Measurements from ENCODE around the gene PKMYT1.

The PKMYT1 gene

GRCh38 chr16:2973605-2974318 lies 6.5 kb downstream of the PKMYT1 start:
- no peak for DNase-seq (ENCODE audit: low read depth)

GRCh38 chr16:2973093-2973492 lies 7.2 kb downstream of the PKMYT1 start:
- DNase-seq (ENCODE audit: low read depth), result no peak

GRCh38 chr16:2971985-2972784 lies 8.1 kb downstream of the PKMYT1 start:
- no peak for DNase-seq (ENCODE audit: low read depth)

GRCh38 chr16:2971134-2971984 lies 8.9 kb downstream of the PKMYT1 start:
- DNase-seq (ENCODE audit: low read depth), result no peak

- DNase-seq (ENCODE audit: low read depth), result no peak
Measured at GRCh38 chr16:2970563-2970962, 9.7 kb downstream of the PKMYT1 start.

- DNase-seq (ENCODE audit: low read depth), result no peak
Measured at GRCh38 chr16:2969545-2970521, 10.4 kb downstream of the PKMYT1 start.

GRCh38 chr16:2968738-2969544 lies 11.3 kb downstream of the PKMYT1 start, which contains the start of gene PAQR4:
PAQR4 (plus strand) TSS chr16:2969348; CDS start chr16:2969675, 327 bp downstream.
- no peak for DNase-seq (ENCODE audit: low read depth)

- no peak for DNase-seq (ENCODE audit: low read depth)
Measured at GRCh38 chr16:2968368-2968737, 11.9 kb downstream of the PKMYT1 start.

- no peak for DNase-seq (ENCODE audit: low read depth)
Measured at GRCh38 chr16:2967721-2968161, 12.5 kb downstream of the PKMYT1 start.

GRCh38 chr16:2967211-2967631 lies 13.0 kb downstream of the PKMYT1 start:
- no peak for DNase-seq (ENCODE audit: low read depth)

- DNase-seq (ENCODE audit: low read depth), result no peak
Measured at GRCh38 chr16:2966808-2967191, 13.4 kb downstream of the PKMYT1 start.

GRCh38 chr16:2966043-2966807 lies 14.0 kb downstream of the PKMYT1 start:
- DNase-seq (ENCODE audit: low read depth), result no peak

GRCh38 chr16:2964475-2965336 lies 15.5 kb downstream of the PKMYT1 start:
- no peak for DNase-seq (ENCODE audit: low read depth)

- DNase-seq (ENCODE audit: low read depth), result no peak
Measured at GRCh38 chr16:2963723-2964474, 16.3 kb downstream of the PKMYT1 start, which contains the start of gene KREMEN2. KREMEN2 (plus strand) TSS chr16:2964275; CDS start chr16:2964521, 246 bp downstream.

GRCh38 chr16:2963074-2963722 lies 17.0 kb downstream of the PKMYT1 start:
- DNase-seq (ENCODE audit: low read depth), result no peak

- DNase-seq (ENCODE audit: low read depth), result no peak
Measured at GRCh38 chr16:2962334-2963073, 17.7 kb downstream of the PKMYT1 start.
